Peyer's patch (tissue), 4 donors: Measurements from ENCODE around the gene FAM170B. TPM values are rescaled to one million over a fixed set of nuclear protein-coding genes. Genes with fewer than 3 reads are reported as not detected.

ENCODE experiments used
- DNase-seq, 3 donors: peaks; one replicate each; pipeline ENCODE4 v3.0.0-alpha.2; 2017 to 2019
- H3K27ac ChIP-seq, 4 donors: fragments of 200-600 bp; sonication (generic); one replicate each; pipeline ENCODE4 v1.5.1; 2016 to 2019
- H3K27me3 ChIP-seq, 2 donors: fragments of 200-600 bp; sonication (generic); one replicate each; pipeline ENCODE4 v1.5.1; 2019
- H3K36me3 ChIP-seq, 3 donors: fragments of 200-600 bp; sonication (generic); one replicate each; pipeline ENCODE4 v1.5.1; 2016 to 2019
- H3K4me1 ChIP-seq, 4 donors: fragments of 200-600 bp; sonication (generic); one replicate each; pipeline ENCODE4 v1.5.1; 2016 to 2019
- H3K4me3 ChIP-seq, 4 donors: fragments of 200-600 bp; sonication (generic); 1 replicate in 3 of 4; 2 replicates in 1 of 4; pipeline ENCODE4 v1.5.1; 2016 to 2019; ENCODE audit warnings: mild to moderate bottlenecking in 1 of 4
- H3K9me3 ChIP-seq, 4 donors: fragments of 200-600 bp; sonication (generic); one replicate each; pipeline ENCODE4 v1.5.1; 2016 to 2019; ENCODE audit warnings: mild to moderate bottlenecking in 1 of 4
- POLR2A ChIP-seq, 2 donors: fragments of 450-650 bp; IDR thresholded peaks; one replicate each; pipeline ENCODE4 v1.5.1; 2017; ENCODE audit warnings: antibody characterized with exemption in 2 of 2, mild to moderate bottlenecking in 2 of 2, moderate library complexity in 2 of 2
- total RNA-seq, 4 donors: library from RNA; depleted of rRNA; stranded (reverse); fragments of >200 nt; gene quantifications; one replicate each; pipeline ENCODE4 v1.1.0, GENCODE V29; 2016
- TF ChIP-seq, protein P1 (sequence below), 6 experiments: fragments of 450-650 bp in 4 of 6; fragments of 200-600 bp in 2 of 6; sonication (generic) in 1 of 6; IDR thresholded peaks; one replicate each; pipeline ENCODE4 v1.5.1; 2017 to 2019; ENCODE audit warnings: antibody characterized with exemption in 6 of 6, mild to moderate bottlenecking in 3 of 6, moderate library complexity in 1 of 6

Gene FAM170B
- total RNA-seq, 4 donors from 2014 or later = not detected

DNA sequence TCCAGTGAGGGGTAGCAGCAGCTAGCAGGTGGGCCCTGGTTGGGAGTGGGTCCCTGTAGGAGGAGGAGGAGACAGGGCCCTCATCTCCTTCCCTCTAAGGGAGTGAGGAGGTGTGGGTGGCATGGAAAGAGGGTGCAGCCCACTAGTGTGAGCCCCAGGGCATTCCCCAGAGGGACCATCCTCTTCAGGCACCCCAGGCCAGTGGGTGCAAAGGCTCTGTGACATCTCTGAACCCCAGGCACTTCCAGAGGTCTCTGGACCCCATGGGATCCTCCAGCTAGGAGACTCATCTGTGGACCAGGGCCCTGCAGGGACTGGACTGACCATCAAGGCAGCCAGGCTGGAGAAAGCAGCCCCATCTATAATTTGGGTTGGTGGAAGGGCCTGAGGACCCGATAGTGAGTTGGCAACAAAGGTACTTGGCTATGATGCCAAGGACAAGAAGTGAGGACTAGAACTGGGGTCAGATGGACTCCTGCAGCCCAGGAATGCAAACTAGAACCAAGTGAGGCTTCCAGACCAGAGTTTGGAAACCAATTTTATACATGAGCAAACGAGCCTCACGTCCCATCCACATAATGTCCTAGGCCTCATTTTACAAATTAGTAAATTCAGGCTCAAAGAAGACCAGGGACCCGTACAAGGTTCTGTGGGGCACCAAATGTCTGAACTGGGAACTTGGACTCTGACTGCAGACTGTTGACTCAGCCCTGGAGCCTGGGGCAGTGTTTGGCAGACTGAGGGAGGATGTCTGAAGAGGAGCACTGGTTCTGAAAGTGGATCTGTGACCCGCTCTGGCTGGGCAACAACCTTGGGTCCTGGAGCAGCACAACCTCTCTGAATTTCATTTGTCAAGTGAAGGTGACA is 17.1 kb downstream of the FAM170B start:
- no peak for DNase-seq
- Histone ChIP-seq H3K27me3 (no peaks in the 10 kb centered on the region), H3K4me1 (no peaks in the 10 kb centered on the region), H3K4me3 (no peak overlapping the region), H3K36me3 (no peaks in the 10 kb centered on the region), H3K27ac (no peak overlapping the region), H3K9me3 (no peaks in the 10 kb centered on the region)
- TF ChIP-seq POLR2A (IDR thresholded peaks at IDR 0.05) = no peak
- TF ChIP-seq, protein P1, sequence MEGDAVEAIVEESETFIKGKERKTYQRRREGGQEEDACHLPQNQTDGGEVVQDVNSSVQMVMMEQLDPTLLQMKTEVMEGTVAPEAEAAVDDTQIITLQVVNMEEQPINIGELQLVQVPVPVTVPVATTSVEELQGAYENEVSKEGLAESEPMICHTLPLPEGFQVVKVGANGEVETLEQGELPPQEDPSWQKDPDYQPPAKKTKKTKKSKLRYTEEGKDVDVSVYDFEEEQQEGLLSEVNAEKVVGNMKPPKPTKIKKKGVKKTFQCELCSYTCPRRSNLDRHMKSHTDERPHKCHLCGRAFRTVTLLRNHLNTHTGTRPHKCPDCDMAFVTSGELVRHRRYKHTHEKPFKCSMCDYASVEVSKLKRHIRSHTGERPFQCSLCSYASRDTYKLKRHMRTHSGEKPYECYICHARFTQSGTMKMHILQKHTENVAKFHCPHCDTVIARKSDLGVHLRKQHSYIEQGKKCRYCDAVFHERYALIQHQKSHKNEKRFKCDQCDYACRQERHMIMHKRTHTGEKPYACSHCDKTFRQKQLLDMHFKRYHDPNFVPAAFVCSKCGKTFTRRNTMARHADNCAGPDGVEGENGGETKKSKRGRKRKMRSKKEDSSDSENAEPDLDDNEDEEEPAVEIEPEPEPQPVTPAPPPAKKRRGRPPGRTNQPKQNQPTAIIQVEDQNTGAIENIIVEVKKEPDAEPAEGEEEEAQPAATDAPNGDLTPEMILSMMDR (IDR thresholded peaks at IDR 0.05) = no peak

DNA sequence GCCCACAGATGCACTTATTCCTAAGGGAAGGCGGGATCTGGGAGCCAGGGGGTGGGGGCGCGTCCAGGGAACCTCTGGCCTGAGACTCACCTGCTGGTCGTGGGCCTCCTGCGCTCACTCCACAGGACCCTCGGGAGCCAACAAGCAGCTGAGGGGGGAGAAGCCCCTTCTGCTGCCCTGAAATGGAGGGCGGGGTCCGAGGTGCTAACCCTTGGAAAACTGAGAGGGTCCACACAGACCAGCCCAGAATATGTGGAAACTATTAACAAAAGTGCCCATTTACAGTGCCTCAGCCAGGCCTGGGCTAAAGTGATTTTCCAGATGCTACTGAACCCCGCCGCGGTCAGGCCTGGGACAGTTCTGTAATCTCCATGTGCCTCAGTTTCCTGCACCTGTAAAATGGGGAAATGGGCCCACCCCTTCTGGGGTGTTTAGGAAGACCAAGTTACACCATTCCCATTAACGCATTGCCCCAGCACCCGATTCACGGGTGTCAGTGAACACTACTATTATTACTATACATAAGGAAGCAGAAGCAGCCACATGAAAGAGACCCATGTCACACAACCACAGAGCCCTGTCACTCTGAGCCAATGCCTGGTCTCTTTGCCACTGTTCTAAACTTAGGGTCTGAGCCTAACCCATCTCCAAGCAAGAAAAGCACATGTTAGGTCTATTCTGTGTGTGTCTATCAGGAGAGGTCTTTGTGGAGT is 17.9 kb downstream of the FAM170B start:
- TF ChIP-seq POLR2A (IDR thresholded peaks at IDR 0.05) = no peak
- TF ChIP-seq, protein P1 (IDR thresholded peaks at IDR 0.05) = no peak
- Histone ChIP-seq H3K4me1 (no peaks in the 10 kb centered on the region), H3K36me3 (no peaks in the 10 kb centered on the region), H3K27ac (peak overlapping the region in 1 of 4 donors; percentile 38), H3K9me3 (no peaks in the 10 kb centered on the region), H3K4me3 (peak overlapping the region in 1 of 4 donors; percentile 58), H3K27me3 (no peaks in the 10 kb centered on the region)
- no peak for DNase-seq

DNA sequence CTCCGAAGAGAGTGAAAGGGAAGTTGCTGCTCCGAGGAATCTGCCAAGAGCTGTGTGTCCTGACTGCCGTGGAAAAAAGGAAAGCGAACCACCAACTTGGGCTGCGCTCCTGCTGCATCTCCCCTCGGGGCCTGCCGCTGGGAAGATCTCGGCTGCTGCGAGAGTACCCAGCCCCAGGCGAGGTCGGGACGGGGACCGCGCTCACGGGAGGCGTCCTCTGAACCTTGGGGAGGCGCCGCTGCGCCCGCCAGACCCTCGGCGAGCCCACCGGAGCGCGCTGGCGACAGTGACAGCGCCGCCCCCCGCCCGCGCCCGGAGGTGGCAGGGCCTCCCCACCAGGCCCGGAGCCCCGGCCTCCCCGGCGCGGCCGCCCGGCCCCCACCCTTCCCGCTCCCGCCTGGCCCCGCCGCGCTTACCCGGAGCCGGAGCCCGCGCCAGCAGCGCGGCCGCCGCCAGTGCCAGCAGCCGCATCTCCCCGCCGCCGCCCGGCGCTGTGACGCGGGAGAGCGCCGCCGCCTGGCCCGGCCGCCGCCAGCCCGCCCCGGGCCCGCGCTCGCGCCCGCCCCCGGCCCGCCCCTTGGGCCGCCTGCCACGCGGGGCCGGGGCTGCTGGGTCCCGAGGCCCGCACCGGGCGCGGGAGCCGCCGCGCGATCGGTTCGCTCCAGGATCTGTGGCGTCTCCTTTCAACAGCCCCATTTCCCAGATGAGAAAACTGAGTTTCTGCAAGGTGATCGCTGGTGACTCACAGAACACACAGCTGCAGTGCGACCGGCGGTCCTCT is 18.6 kb downstream of the FAM170B start, which contains the start of gene VSTM4:
Gene VSTM4 (minus strand): TSS at position 508 of the 781 bp plus-strand sequence. CDS start 37 bp downstream, at position 471.
- TF ChIP-seq, protein P1 (IDR thresholded peaks at IDR 0.05) = no peak
- no peak for TF ChIP-seq POLR2A (IDR thresholded peaks at IDR 0.05)
- H3K4me3 ChIP-seq = peak within 1 kb of the TSS; percentile 27 to 58 (median 48)
- H3K27ac ChIP-seq = peak within 1 kb of the TSS; percentile 48 to 79 (median 62)
- H3K27me3 ChIP-seq = no peaks in the 10 kb centered on the region
- DNase-seq = no peak
- no peaks in the 10 kb centered on the region for H3K9me3 ChIP-seq
- no peaks in the 10 kb centered on the region for H3K36me3 ChIP-seq
- H3K4me1 ChIP-seq = peaks cover 0 to 2% (median 0%) of the 10 kb centered on the region in 4 donors

DNA sequence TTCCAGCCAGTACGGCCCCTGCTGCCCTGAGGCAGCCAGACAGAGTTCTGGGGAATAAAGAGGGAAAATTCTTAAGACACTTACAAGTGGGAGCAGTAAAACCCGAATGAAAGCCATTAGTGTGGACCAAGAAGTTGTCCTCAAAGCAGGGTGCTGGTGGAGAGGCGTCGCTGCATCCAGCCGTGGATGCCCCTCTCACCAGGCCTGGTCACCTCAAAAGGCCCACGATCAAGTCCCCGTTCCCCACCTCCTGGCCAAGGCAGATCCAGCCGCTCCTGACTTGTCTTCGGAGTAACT is 19.2 kb downstream of the FAM170B start:
- Histone ChIP-seq H3K4me3 (peak overlapping the region; percentile 27 to 58 (median 48)), H3K27me3 (no peaks in the 10 kb centered on the region), H3K36me3 (no peaks in the 10 kb centered on the region), H3K9me3 (no peaks in the 10 kb centered on the region), H3K4me1 (peaks cover 0 to 8% (median 0%) of the 10 kb centered on the region in 4 donors), H3K27ac (peak overlapping the region; percentile 48 to 79 (median 62))
- no peak for TF ChIP-seq POLR2A (IDR thresholded peaks at IDR 0.05)
- TF ChIP-seq, protein P1 (IDR thresholded peaks at IDR 0.05) = no peak
- DNase-seq = no peak

DNA sequence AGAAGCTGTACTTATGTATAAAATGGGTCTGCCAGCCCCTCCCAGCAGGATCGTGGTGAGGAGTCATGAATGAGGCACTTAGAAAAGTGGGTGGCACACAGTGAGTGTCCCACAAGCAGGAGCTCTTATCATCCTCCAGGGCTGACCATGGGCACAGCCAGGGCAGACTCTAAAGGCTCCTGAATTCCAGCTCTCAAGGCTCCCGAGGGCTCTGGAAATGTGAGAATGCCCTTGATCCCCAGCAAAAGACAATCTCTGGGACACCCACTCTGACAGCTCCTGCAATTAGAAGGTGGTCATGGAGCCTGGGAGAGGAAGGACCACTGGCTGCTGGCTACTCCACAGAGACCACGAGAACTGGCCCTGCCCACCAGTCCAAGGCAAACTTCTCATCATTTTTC is 20.1 kb downstream of the FAM170B start:
- DNase-seq = no peak
- H3K4me1 ChIP-seq = peaks cover 0 to 10% (median 0%) of the 10 kb centered on the region in 4 donors
- no peak overlapping the region for H3K4me3 ChIP-seq

More for the DNA sequence above, 20.1 kb downstream of the FAM170B start:
- H3K9me3 ChIP-seq = no peaks in the 10 kb centered on the region
- no peaks in the 10 kb centered on the region for H3K36me3 ChIP-seq
- TF ChIP-seq POLR2A (IDR thresholded peaks at IDR 0.05) = no peak
- TF ChIP-seq, protein P1 (IDR thresholded peaks at IDR 0.05) = no peak
- peak overlapping the region in 1 of 4 donors; percentile 17 for H3K27ac ChIP-seq
- no peaks in the 10 kb centered on the region for H3K27me3 ChIP-seq
